Colonic mucosa (tissue), 4 donors: ENCODE data around the gene HECTD1. TPM values are rescaled to one million over a fixed set of nuclear protein-coding genes. Genes with fewer than 3 reads are reported as not detected.

Experiments used
- DNase-seq: peaks from one replicate; pipeline ENCODE4 v3.0.0-alpha.2; 2020
- H3K27ac ChIP-seq: fragments of 200-600 bp; one replicate; pipeline ENCODE4 v1.8.0; 2021
- H3K27me3 ChIP-seq: fragments of 200-600 bp; one replicate; pipeline ENCODE4 v1.8.0; 2021
- H3K36me3 ChIP-seq: fragments of 200-600 bp; one replicate; pipeline ENCODE4 v1.8.0; 2021
- H3K4me1 ChIP-seq: fragments of 200-600 bp; one replicate; pipeline ENCODE4 v1.8.0; 2021; ENCODE audit warnings: mild to moderate bottlenecking
- H3K4me3 ChIP-seq: fragments of 200-600 bp; one replicate; pipeline ENCODE4 v1.8.0; 2021
- H3K9ac ChIP-seq, 2 donors: one replicate each; pipeline ENCODE4 v1.7.0; 2013; ENCODE audit warnings: control low read depth in 2 of 2, low read depth in 2 of 2, low read length in 2 of 2
- H3K9me3 ChIP-seq: fragments of 200-600 bp; one replicate; pipeline ENCODE4 v1.8.0; 2021
- intact Hi-C: fragments of 100-400 bp; cut with DNase I; formaldehyde crosslinking; loops from one replicate; pipeline ENCODE4 v1.14.1; 2022
- total RNA-seq, 2 donors: library from RNA; stranded (reverse); fragmentation: NEBNext Ultra II Directional in 1 of 2; extraction: Animal tissue kit (Norgen Biotek cat#: 25700) in 1 of 2; gene quantifications; one replicate each; pipeline ENCODE4 v1.2.1, GENCODE V29; 2021
- TF ChIP-seq, protein P1 (sequence below): fragments of 200-600 bp; IDR thresholded peaks from one replicate; pipeline ENCODE4 v1.8.0; 2022; ENCODE audit warnings: antibody characterized with exemption, mild to moderate bottlenecking
- donor health status: healthy.
- donor health status: DM: no; HTN: no; CAD: no.
- donor health status: DM: no; HTN: no; CAD: no.

Gene HECTD1
- total RNA-seq, 2 donors from 2014 or later: 113 to 148 TPM

DNA sequence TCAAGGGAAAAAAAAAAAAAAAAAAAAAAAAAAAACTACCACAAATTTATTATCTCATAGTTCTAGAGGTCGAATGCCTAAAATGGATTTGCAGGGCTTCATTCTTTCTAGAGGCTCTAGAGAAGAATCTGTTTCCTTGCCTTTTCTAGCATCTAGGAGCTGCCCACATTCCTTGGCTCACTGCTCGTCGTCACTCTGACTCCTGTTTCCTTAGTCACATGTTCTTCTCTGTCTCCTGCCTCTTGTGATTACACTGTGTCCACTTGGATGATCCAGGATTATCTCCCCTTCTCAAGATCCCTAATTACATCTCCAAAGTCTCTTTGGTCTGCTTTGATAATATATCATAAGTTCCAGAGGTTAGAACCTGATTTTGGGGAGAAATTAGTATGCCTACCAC, 88.7 kb downstream of the HECTD1 start:
- peaks cover 40% of the 10 kb centered on the region for H3K36me3 ChIP-seq
- DNase-seq: no peak

DNA sequence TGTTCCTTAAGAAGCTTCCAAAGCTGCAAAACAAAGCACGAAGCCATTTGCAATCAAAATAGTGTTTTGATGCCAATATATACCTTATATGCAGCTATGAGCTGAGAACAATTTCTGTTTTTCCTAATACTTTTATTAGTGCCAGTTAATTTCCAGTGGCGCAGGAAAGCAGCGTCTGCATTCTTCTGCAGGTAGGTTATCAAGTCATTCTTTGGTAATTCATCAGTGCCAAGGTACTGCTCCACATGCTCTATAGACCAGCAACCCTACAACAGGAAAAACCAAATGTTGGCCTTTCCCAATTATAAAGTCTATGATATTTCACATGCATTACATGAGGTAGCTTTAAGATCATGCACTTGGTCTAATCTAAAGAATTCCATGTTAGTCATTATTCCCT, 93.8 kb downstream of the HECTD1 start:
- Histone ChIP-seq H3K9ac (no peak overlapping the region), H3K36me3 (peaks cover 32% of the 10 kb centered on the region), H3K4me3 (no peak overlapping the region), H3K9me3 (no peaks in the 10 kb centered on the region), H3K27me3 (no peaks in the 10 kb centered on the region), H3K4me1 (no peaks in the 10 kb centered on the region), H3K27ac (no peak overlapping the region)
- TF ChIP-seq, protein P1, sequence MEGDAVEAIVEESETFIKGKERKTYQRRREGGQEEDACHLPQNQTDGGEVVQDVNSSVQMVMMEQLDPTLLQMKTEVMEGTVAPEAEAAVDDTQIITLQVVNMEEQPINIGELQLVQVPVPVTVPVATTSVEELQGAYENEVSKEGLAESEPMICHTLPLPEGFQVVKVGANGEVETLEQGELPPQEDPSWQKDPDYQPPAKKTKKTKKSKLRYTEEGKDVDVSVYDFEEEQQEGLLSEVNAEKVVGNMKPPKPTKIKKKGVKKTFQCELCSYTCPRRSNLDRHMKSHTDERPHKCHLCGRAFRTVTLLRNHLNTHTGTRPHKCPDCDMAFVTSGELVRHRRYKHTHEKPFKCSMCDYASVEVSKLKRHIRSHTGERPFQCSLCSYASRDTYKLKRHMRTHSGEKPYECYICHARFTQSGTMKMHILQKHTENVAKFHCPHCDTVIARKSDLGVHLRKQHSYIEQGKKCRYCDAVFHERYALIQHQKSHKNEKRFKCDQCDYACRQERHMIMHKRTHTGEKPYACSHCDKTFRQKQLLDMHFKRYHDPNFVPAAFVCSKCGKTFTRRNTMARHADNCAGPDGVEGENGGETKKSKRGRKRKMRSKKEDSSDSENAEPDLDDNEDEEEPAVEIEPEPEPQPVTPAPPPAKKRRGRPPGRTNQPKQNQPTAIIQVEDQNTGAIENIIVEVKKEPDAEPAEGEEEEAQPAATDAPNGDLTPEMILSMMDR: no peak
- intact Hi-C loops: no loop called here
- no peak for DNase-seq

More for the DNA sequence above, 88.7 kb downstream of the HECTD1 start:
- H3K4me3 ChIP-seq: no peak overlapping the region
- intact Hi-C loops: no loop called here
- H3K9ac ChIP-seq: no peak overlapping the region
- no peaks in the 10 kb centered on the region for H3K9me3 ChIP-seq
- TF ChIP-seq, protein P1: no peak
- H3K27ac ChIP-seq: no peak overlapping the region
- no peaks in the 10 kb centered on the region for H3K27me3 ChIP-seq
- H3K4me1 ChIP-seq: no peaks in the 10 kb centered on the region

DNA sequence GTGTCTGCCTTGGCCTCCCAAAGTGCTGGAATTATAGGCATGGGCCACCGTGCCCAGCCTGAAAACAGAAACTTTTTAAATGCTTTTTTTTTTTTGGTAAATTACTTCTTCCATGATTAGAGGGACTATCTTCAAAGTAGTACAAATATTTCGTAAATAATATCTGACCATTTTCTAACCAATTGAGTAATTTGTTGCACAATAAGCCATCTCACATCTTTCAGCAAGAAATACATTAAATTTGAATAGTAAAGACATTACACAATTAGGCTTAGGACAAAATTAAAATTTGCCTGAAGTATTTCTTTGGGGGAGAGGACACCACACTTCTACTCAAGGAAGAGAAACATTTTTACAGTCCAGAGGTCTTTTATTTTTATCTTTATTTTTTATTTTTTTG, 96.7 kb downstream of the HECTD1 start:
- Histone ChIP-seq H3K36me3 (peaks cover 31% of the 10 kb centered on the region), H3K4me1 (no peaks in the 10 kb centered on the region), H3K9ac (no peak overlapping the region), H3K27me3 (no peaks in the 10 kb centered on the region), H3K4me3 (no peak overlapping the region), H3K9me3 (no peaks in the 10 kb centered on the region), H3K27ac (no peak overlapping the region)
- TF ChIP-seq, protein P1: no peak
- no peak for DNase-seq
- intact Hi-C loops: no loop called here

DNA sequence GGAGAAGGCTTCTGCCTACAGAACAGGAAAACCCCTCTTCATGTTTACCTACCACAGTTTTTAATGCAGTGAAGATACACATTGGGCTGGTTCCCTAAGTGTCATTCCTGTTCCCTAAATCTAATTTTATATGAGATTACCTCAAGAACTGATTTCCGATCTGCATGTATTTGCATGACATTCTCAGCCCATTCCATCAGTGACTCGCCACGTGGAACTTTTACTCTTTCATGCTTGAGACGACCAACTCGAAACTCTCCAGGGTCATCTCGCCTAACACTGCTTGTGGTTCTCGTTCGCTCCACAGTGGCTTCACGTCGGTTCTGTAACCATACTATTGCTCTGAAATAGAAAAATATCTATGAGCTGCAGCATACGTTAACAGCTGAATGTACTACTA, 98.3 kb downstream of the HECTD1 start:
- Histone ChIP-seq H3K9ac (no peak overlapping the region), H3K36me3 (peaks cover 21% of the 10 kb centered on the region), H3K27me3 (no peaks in the 10 kb centered on the region), H3K27ac (no peak overlapping the region), H3K9me3 (no peaks in the 10 kb centered on the region), H3K4me3 (no peak overlapping the region), H3K4me1 (no peaks in the 10 kb centered on the region)
- intact Hi-C loops: no loop called here
- TF ChIP-seq, protein P1: no peak
- DNase-seq: no peak

DNA sequence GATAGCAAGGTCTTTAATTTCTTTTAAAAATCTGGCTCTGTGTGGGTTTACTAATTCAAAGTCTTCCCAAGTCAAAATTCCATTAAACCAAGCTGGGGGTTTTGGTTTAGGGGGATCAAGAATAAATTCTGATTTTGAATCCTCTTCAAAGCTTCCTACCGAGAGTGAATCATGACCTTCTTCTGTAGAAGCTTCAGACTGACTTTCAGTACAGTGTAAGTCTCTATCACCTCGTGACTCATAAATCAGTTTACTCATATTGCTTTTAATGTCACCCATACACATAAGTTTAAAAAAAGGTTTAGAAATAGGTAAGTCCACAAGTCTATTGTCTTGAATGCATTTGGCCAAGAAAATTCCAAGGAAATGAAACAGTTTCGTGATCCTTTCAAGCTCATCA, 100.8 kb downstream of the HECTD1 start:
- DNase-seq: no peak
- Histone ChIP-seq H3K4me3 (no peak overlapping the region), H3K9me3 (no peaks in the 10 kb centered on the region), H3K36me3 (peaks cover 10% of the 10 kb centered on the region), H3K27me3 (no peaks in the 10 kb centered on the region), H3K9ac (no peak overlapping the region), H3K27ac (no peak overlapping the region), H3K4me1 (no peaks in the 10 kb centered on the region)
- TF ChIP-seq, protein P1: no peak
- intact Hi-C loops: no loop called here

DNA sequence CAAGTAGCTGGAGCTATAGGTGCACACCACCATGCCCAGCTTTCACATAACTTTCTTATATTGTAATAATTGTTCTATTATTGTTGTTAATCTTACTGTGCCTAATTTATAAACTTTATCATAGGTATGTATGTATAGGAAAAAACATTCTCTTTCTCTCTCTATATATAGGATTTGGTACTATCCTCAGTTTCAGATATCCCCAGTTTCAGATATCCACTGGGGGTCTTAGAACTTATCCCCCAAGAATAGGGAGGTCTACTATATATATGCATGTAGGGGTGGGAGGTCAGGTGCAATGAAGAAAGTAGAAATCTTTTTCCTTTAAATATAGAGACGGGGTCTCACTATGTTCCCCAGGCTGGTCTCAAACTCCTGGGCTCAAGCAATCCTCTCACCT, 110.5 kb downstream of the HECTD1 start:
- DNase-seq: no peak
- Histone ChIP-seq H3K27me3 (no peaks in the 10 kb centered on the region), H3K4me1 (no peaks in the 10 kb centered on the region), H3K9me3 (no peaks in the 10 kb centered on the region), H3K4me3 (no peak overlapping the region), H3K9ac (no peak overlapping the region), H3K27ac (no peak overlapping the region), H3K36me3 (no peaks in the 10 kb centered on the region)
- intact Hi-C loops: no loop called here
- TF ChIP-seq, protein P1: no peak
